Measurements from ENCODE around the gene OR9A4.

DNA sequence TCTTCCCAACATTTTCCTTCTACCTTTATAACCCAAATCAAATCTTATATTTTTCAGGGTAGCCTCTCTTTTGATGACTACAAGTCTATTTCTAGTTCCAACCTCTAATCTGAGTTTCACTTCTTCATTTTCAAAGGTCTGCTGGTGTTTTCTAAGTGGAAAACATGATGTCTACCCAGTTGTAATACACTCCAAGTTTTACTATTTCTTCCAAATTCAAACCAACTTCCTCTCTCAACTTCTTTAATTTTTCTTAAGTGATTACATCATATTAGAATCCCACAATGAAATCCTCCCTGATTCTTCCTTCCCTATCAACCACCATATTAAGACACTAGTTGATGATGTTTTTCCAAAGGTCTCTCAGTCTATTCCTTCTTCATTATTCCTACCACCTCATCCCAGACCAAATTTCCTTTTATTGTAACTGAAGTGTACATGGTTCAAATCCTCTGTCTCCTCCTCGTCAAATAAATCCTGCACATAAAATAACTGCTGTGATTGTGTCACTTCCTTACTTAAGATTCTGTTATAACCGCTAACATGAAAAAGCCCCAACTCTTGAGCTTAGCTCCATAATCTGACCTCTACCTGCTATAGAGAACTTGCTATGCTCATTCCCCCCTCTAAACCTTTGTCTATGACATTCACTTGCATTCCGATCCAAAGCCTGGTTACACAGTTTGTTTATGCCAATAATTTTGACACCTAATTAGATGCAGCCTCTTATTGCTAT lies 44.7 kb downstream of the OR9A4 start:
- TF ChIP-seq, protein P1, sequence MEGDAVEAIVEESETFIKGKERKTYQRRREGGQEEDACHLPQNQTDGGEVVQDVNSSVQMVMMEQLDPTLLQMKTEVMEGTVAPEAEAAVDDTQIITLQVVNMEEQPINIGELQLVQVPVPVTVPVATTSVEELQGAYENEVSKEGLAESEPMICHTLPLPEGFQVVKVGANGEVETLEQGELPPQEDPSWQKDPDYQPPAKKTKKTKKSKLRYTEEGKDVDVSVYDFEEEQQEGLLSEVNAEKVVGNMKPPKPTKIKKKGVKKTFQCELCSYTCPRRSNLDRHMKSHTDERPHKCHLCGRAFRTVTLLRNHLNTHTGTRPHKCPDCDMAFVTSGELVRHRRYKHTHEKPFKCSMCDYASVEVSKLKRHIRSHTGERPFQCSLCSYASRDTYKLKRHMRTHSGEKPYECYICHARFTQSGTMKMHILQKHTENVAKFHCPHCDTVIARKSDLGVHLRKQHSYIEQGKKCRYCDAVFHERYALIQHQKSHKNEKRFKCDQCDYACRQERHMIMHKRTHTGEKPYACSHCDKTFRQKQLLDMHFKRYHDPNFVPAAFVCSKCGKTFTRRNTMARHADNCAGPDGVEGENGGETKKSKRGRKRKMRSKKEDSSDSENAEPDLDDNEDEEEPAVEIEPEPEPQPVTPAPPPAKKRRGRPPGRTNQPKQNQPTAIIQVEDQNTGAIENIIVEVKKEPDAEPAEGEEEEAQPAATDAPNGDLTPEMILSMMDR (conservative IDR thresholded peaks at IDR 0.05; ENCODE audit: low read depth in 2 of 2): no peak
- TF ChIP-seq EZH2phosphoT487 (IDR thresholded peaks at IDR 0.05; ENCODE audit: unreplicated experiment): no peak
- TF ChIP-seq EZH2 (IDR thresholded peaks at IDR 0.05; ENCODE audit: low read depth, unreplicated experiment): no peak
- TF ChIP-seq POLR2AphosphoS5 (IDR thresholded peaks at IDR 0.05; ENCODE audit: low read depth): no peak
- no peak for TF ChIP-seq ETS1 (IDR thresholded peaks at IDR 0.05)
- TF ChIP-seq, protein P2, sequence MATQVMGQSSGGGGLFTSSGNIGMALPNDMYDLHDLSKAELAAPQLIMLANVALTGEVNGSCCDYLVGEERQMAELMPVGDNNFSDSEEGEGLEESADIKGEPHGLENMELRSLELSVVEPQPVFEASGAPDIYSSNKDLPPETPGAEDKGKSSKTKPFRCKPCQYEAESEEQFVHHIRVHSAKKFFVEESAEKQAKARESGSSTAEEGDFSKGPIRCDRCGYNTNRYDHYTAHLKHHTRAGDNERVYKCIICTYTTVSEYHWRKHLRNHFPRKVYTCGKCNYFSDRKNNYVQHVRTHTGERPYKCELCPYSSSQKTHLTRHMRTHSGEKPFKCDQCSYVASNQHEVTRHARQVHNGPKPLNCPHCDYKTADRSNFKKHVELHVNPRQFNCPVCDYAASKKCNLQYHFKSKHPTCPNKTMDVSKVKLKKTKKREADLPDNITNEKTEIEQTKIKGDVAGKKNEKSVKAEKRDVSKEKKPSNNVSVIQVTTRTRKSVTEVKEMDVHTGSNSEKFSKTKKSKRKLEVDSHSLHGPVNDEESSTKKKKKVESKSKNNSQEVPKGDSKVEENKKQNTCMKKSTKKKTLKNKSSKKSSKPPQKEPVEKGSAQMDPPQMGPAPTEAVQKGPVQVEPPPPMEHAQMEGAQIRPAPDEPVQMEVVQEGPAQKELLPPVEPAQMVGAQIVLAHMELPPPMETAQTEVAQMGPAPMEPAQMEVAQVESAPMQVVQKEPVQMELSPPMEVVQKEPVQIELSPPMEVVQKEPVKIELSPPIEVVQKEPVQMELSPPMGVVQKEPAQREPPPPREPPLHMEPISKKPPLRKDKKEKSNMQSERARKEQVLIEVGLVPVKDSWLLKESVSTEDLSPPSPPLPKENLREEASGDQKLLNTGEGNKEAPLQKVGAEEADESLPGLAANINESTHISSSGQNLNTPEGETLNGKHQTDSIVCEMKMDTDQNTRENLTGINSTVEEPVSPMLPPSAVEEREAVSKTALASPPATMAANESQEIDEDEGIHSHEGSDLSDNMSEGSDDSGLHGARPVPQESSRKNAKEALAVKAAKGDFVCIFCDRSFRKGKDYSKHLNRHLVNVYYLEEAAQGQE (IDR thresholded peaks at IDR 0.05; ENCODE audit: unreplicated experiment): no peak
- TF ChIP-seq CREB1 (CRISPR knock-in tag; IDR thresholded peaks at IDR 0.05; ENCODE audit: low read depth): no peak
- TF ChIP-seq JUNB (IDR thresholded peaks at IDR 0.05; ENCODE audit: unreplicated experiment): no peak
- TF ChIP-seq ZNF114 (CRISPR knock-in tag; IDR thresholded peaks at IDR 0.05): no peak
- TF ChIP-seq STAT1 (IDR thresholded peaks at IDR 0.05; ENCODE audit: unreplicated experiment): no peak
- TF ChIP-seq NANOG (IDR thresholded peaks at IDR 0.05; ENCODE audit: borderline replicate concordance): no peak

All from GM23338 (cell line).